Mucosa of stomach (tissue), 1 donor: Measurements from ENCODE around the gene GNL3.
"Not testable (repeated sequence)": the region's sequence is repeated elsewhere in the genome, so short reads cannot be mapped to it uniquely, and the experiment has no call there.

Experiments used
- H3K27me3 ChIP-seq: one replicate; pipeline ENCODE4 v1.7.0; 2013; ENCODE audit warnings: mild to moderate bottlenecking, low read length; ENCODE audit not compliant: control insufficient read depth, insufficient read depth
- H3K36me3 ChIP-seq: one replicate; pipeline ENCODE4 v1.7.0; 2013; ENCODE audit warnings: low read length; ENCODE audit not compliant: control insufficient read depth, insufficient read depth
- H3K4me1 ChIP-seq: one replicate; pipeline ENCODE4 v1.7.0; 2013; ENCODE audit warnings: mild to moderate bottlenecking, low read length; ENCODE audit not compliant: control insufficient read depth, insufficient read depth
- H3K4me3 ChIP-seq: one replicate; pipeline ENCODE4 v1.7.0; 2013; ENCODE audit warnings: low read length
- H3K9ac ChIP-seq: one replicate; pipeline ENCODE4 v1.7.0; 2013; ENCODE audit warnings: mild to moderate bottlenecking, low read length, moderate library complexity
- H3K9me3 ChIP-seq: one replicate; pipeline ENCODE4 v1.7.0; 2013; ENCODE audit warnings: mild to moderate bottlenecking, low read length, moderate library complexity; ENCODE audit not compliant: control insufficient read depth
- donor health status: Pancreatic carcinoma.

GNL3 gene

GRCh38 chr3:52676201-52676600 is 9.6 kb upstream of the GNL3 start:
- H3K36me3 ChIP-seq, H3K9ac ChIP-seq, H3K4me3 ChIP-seq, H3K27me3 ChIP-seq, H3K9me3 ChIP-seq, H3K4me1 ChIP-seq: not testable (repeated sequence)

DNA sequence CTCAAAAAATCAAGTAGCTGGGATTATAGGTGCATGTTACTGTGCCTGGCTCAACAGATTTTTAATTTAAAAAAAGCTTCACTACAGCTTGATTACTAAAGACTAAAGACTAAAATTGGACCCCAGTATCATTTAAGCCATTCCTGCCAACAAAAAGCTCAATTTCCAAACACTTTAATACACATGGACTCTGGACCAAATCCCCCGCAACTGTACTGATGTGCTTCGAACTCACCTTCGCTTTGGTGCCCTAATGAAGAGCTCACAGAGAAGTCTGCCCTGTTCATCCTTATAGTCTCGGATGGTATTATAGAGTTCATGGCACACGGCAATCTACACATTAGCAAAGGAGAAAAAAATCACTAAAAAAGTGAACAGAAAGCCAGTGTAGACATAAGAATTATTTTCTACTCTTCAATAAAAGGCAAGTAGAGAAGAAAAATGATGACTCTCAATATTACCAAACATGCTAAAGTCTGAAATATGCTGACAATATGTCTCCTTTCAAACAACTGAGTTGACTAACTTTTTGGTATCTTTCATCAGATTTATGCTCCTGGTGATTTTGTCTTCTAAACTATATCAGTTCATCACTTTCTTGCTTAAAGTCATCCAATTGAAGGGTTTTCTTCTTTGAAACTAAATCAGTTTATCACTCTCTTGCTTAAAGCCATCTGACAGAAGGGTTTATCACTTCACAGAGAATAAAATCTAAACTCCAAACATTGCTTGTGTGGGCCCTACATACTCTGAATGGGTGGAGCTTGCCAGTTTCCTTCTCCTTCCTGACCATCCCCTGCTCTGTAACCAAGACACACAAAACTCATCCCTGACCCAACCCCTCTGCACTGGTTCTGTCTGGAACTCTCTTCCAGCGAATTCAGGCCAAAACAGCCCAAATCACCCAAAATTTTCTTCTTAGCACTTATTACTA is 7.3 kb upstream of the GNL3 start:
- Histone ChIP-seq H3K4me3 (no peak overlapping the region), H3K36me3 (peaks cover 8% of the 10 kb centered on the region), H3K4me1 (peaks cover 4% of the 10 kb centered on the region), H3K27me3 (no peaks in the 10 kb centered on the region), H3K9ac (no peak overlapping the region), H3K9me3 (no peaks in the 10 kb centered on the region)

DNA sequence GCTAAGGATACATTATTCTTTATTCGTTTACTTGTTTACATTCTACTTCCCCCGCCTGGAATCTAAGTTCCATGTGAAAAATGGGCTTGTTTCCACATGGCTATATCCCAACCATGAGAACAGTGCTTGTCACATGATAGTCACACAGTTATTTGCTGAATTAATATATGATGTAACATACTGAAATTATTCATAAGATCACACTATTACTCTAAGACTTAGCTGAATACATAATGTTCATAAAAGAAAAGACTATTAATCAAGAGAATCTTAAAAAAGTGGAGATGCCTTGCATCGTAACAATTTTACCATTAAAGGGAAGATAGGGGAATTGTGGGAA is 6.7 kb upstream of the GNL3 start:
- Histone ChIP-seq H3K27me3 (no peaks in the 10 kb centered on the region), H3K9me3 (no peaks in the 10 kb centered on the region), H3K4me3 (no peak overlapping the region), H3K4me1 (peaks cover 4% of the 10 kb centered on the region), H3K9ac (no peak overlapping the region), H3K36me3 (peaks cover 8% of the 10 kb centered on the region)

DNA sequence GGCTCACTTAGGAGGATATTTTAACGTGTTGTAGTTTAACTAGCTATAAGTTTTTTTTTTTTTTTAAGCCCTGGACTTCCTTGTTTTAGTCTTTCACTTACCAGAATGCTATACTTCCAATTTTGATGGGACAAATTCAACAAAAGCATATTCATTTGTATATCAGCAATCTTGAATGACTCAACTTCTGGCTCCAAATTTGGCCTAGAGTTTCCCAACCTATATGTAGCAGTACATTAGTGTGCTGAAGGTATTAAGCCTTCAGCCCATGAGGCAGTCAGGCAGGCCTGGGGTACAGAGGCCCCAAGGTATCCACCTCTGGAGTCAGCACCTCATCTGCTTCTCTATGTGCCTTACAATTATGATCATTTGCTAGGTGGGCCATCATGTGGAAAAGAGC is 6.0 kb upstream of the GNL3 start:
- Histone ChIP-seq H3K9ac (no peak overlapping the region), H3K4me1 (peaks cover 8% of the 10 kb centered on the region), H3K9me3 (no peaks in the 10 kb centered on the region), H3K27me3 (no peaks in the 10 kb centered on the region), H3K4me3 (no peak overlapping the region), H3K36me3 (peaks cover 8% of the 10 kb centered on the region)

- Histone ChIP-seq H3K27me3 (no peaks in the 10 kb centered on the region), H3K9me3 (no peaks in the 10 kb centered on the region), H3K9ac (no peak overlapping the region), H3K36me3 (no peaks in the 10 kb centered on the region), H3K4me1 (peaks cover 9% of the 10 kb centered on the region), H3K4me3 (no peak overlapping the region)
Observed at GRCh38 chr3:52681596-52681995, 4.2 kb upstream of the GNL3 start.

DNA sequence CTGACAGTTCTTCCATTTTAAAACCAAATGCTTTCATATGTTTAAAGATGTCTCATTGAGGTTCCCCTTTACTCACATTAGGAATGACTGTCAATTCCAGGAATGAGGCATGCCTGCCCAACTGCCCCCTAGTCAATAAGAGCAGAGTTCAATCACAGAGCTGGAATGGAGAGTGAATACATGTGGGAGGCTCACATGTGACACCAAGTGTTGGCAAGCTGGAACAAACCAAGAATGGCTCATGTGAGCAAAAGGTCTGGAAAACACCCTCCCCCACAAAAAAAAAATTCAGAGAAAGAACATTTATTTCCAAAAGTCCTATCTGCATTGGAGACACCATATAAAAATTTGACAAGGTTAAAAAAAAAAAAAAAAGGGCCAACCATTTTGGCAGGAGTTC is 3.8 kb upstream of the GNL3 start:
- Histone ChIP-seq H3K4me3 (no peak overlapping the region), H3K9ac (no peak overlapping the region)

DNA sequence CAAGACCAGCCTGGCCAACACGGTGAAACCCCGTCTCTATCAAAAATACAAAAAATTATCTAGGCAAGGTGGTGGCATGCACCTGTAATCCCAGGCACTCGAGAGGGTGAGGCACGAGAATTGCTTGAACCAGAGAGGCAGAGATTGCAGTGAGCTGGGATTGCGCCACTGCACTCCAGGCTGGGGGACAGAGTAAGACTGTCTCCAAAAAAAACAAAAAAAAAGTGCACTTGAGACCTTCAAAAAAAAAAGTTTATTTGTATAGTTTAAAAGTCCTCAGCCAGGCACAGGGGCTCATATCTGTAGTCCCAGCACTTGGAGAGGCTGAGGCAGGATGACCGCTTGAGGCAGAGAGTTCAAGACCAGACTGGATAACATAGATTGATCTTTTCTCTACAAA is 2.2 kb upstream of the GNL3 start:
- H3K9me3 ChIP-seq: no peaks in the 10 kb centered on the region
- peaks cover 5% of the 10 kb centered on the region for H3K36me3 ChIP-seq
- no peak overlapping the region for H3K4me3 ChIP-seq
- H3K4me1 ChIP-seq: peaks cover 23% of the 10 kb centered on the region
- no peaks in the 10 kb centered on the region for H3K27me3 ChIP-seq
- no peak overlapping the region for H3K9ac ChIP-seq

More for the DNA sequence above, 3.8 kb upstream of the GNL3 start:
- Histone ChIP-seq H3K9me3 (no peaks in the 10 kb centered on the region), H3K27me3 (no peaks in the 10 kb centered on the region), H3K36me3 (no peaks in the 10 kb centered on the region), H3K4me1 (peaks cover 13% of the 10 kb centered on the region)

DNA sequence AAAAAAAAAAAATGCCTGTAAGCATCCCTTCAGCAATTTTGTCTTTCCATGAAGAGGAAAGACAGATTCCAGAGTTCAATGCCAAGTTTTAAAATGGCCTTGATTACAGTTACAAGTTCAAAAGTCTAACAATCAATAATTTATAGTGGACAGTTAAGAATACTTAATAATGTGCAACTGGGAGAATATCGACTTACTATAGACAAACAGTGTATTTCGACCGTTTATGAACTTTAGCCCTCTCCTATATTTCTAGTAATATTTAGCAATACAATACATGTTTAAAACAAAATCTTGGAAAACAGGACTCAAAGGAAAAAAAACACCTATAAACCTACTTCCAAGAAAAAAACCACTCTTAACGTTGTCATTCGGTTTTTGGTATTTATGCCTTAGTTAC is 1.6 kb upstream of the GNL3 start:
- H3K9ac ChIP-seq: no peak overlapping the region
- H3K36me3 ChIP-seq: peaks cover 5% of the 10 kb centered on the region
- no peak overlapping the region for H3K4me3 ChIP-seq
- H3K27me3 ChIP-seq: no peaks in the 10 kb centered on the region
- no peaks in the 10 kb centered on the region for H3K9me3 ChIP-seq
- peaks cover 23% of the 10 kb centered on the region for H3K4me1 ChIP-seq

DNA sequence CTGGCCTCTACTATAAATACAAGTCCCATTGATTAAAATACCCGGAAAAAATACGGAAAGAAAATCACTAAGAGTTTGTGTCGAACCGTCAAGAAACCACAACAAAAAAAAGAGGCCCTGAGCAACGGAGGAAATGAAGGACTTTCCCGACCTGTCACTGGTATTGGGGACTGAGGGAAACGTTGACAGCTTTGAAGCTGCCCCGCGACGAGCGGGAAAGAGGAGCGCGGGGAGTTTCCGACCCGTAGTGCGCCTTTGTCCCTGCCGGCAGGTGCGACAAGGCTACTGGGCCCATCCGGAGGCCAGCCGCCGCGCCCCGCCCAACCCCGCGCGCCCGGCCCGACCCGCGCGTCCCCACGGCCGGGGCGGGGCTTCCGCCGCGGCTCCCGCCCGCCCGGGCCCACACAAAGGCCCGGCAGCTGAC is 535 bp upstream of the GNL3 start:
- Histone ChIP-seq H3K36me3 (peaks cover 9% of the 10 kb centered on the region), H3K4me1 (peaks cover 22% of the 10 kb centered on the region), H3K4me3 (no peak overlapping the region), H3K9ac (peak overlapping the region; percentile 78), H3K9me3 (no peaks in the 10 kb centered on the region), H3K27me3 (no peaks in the 10 kb centered on the region)

DNA sequence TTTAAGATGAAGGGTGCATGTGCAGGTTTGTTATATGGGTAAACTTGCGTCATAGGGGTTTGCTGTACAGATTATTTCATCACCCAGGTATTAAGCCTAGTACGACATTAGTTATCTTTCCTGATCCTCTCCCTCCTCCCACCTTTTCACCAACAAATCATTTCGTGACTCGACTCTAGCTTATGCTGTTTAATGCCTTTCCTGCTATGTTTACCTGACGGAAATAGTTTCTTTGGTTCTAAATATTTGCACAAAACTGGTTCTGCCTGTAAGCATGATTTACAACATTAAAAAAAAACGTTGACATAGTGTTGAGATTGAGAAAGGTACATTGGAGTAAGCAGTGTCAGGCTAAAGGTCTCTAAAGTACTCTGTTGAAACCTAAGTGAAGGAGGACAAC is 2.4 kb downstream of the GNL3 start:
- Histone ChIP-seq H3K27me3 (no peaks in the 10 kb centered on the region), H3K9ac (peak overlapping the region; percentile 19), H3K9me3 (no peaks in the 10 kb centered on the region), H3K36me3 (peaks cover 17% of the 10 kb centered on the region), H3K4me3 (no peak overlapping the region), H3K4me1 (peaks cover 22% of the 10 kb centered on the region)

GRCh38 chr3:52689151-52689550 is 3.3 kb downstream of the GNL3 start:
- no peak overlapping the region for H3K4me3 ChIP-seq
- no peaks in the 10 kb centered on the region for H3K27me3 ChIP-seq
- peaks cover 24% of the 10 kb centered on the region for H3K36me3 ChIP-seq
- H3K9ac ChIP-seq: no peak overlapping the region
- no peaks in the 10 kb centered on the region for H3K9me3 ChIP-seq
- H3K4me1 ChIP-seq: peaks cover 22% of the 10 kb centered on the region

DNA sequence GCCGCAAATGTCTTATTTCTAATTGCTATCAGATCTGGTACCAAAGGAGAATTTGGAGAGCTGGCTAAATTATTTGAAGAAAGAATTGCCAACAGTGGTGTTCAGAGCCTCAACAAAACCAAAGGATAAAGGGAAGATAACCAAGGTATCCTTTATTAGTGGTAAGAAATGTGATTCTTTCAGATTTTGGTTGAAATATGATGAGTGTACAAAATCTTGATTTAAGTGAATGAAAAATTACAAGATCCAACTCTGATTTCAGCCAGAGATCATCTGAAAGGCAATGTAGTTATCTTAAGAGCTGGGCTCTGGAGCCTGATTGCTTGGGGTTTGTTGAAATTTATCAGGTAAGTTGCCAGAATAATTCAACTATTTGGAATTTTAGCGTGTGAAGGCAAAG is 4.7 kb downstream of the GNL3 start:
- Histone ChIP-seq H3K9me3 (no peaks in the 10 kb centered on the region), H3K4me1 (peaks cover 18% of the 10 kb centered on the region), H3K27me3 (no peaks in the 10 kb centered on the region), H3K4me3 (no peak overlapping the region), H3K9ac (no peak overlapping the region), H3K36me3 (peaks cover 28% of the 10 kb centered on the region)
